LHCN-M2 (cell line): ENCODE results near the gene PDGFC. TPM values are rescaled to one million over a fixed set of nuclear protein-coding genes. Genes with fewer than 3 reads are reported as not detected.

Experiments used
- DNase-seq: peaks from one replicate; pipeline ENCODE4 v3.0.0-alpha.2; 2012; ENCODE audit warnings: low read depth
- total RNA-seq: library from RNA; depleted of rRNA; stranded (reverse); fragments of >200 nt; gene quantifications from 2 replicates; pipeline ENCODE4 v1.2.3, GENCODE V29; 2014

PDGFC gene
- total RNA-seq, 1 experiment from 2014 or later = 89.3 TPM

DNA sequence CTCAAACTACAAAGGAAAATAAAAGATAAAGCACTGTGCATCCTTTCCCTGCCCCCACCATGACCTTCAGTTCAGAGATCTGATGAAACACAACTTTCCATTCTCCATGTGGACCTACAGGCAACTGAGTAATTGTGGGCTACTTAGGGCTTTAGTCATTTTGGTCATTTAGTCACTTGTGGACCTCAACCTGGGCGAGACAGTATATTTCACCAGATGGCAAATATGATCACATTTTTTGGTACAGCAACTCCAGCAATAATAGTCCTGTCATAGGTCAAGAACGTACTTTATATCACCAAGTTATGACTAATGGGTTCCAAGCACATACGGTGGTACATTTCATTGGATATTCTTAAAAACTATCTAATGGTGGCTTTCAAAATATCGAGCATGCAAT is 141.2 kb downstream of the PDGFC start:
- peak; percentile 95 for DNase-seq

DNA sequence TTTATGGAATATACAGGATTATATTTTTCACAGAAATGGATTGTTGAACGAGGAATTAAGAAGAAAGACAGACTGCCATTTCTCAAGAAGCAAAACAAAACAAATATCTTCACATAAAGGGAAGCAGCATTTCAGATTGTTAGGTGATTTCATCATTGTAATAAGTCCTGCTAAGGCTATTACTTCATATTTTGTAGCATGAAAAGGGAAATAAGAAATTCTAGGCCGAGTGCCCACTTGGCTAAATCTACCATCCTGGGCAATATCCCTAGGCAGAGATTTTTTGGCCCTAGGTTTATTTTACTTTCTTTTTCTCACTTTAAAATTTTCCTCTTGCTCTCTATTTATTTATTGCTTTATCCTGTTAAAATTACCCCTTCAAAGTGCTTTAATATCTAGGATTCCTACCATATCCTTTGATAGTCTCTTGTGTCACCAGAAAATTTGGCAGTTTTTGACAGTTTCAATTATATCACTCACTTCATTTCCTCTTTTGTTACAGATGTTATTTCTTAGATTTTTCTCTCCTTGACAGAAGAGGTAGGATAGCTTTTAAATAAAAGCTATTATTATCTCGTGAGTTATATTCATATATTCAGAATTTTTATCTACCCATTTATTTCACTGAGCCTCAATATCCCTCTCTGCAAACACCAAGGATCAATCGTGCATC is 142.3 kb downstream of the PDGFC start:
- DNase-seq = peak; percentile 52

DNA sequence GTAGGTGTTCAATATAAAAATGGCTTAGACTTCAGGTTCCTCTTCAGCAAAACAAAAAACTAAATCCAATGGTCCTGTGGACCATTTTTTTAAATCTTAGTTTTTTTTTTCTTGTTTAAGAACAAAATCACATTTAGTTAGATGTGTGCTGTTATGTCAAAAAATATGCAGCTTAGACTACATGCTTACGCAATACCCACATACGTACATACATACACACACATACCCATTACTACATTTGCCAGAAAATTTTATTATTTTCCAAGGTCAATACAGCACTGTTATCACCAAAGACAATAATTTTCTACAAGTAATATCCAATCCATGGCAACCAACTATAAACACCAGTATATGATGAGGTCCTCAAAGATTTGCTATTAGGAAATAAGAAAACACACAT is 144.1 kb downstream of the PDGFC start:
- DNase-seq = no peak

DNA sequence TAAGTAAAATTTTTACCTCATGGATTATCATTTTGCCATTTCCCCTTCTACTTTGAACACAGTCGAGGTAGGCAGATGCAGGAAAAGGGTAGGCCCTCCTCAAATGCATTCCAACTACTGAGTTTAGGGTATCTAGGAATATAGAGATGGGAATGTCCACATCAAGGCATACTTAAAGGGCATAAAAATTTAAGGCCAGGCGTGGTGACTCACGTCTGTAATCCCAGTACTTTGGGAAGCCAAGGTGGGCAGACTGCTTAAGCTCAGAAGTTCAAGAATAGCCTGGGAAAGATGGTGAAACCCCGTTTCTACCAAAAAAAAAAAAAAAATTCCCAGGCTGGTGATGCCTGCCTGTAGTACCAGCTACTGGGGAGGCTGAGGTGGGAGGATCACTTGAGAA is 146.5 kb downstream of the PDGFC start:
- DNase-seq = no peak

DNA sequence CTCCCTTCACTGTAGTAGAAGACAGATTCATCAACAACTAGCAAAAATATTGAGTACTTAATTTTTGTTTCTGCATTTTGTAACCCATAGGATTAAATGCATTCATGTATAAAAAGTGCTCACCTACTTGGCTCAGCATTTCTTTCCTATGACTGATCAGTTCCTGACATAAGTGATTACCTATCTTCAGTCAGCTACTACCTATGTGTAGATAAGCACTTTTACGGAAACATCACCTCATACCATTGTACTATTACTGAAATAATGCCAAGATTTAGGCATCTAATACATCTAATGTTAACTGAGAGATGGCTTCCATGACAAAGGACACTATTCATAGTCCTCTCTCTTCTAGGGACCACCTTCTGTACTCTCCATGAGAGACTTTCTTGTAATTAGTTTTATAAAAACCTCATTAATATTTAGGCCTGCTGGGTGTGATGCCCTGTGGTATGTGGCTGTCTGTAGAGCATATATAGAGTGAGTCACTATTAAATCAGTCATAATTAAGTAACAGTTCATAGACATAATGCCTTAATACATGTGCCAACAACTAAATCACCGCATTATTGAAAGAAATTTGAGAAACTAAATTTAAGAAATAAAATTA is 147.0 kb downstream of the PDGFC start:
- DNase-seq = no peak

DNA sequence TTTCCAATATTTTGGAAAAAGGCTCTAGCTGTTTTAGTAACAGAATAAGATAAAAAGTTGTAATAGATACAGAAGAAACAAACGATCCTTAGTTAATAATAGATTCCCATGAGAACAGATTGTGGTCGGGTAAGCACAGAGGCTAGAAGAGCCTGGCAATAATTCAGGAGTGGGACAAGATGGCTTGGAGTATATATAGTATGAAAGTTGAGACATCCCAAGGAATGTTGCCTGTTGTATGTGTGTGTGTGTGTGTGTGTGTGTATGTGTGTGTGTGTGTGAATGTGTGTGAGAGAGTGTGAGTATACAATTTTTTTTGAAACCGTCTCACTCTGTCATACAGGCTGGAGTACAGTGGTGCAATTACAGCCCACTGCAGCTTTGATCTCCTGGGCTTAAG is 150.7 kb downstream of the PDGFC start:
- peak; percentile 56 for DNase-seq

DNA sequence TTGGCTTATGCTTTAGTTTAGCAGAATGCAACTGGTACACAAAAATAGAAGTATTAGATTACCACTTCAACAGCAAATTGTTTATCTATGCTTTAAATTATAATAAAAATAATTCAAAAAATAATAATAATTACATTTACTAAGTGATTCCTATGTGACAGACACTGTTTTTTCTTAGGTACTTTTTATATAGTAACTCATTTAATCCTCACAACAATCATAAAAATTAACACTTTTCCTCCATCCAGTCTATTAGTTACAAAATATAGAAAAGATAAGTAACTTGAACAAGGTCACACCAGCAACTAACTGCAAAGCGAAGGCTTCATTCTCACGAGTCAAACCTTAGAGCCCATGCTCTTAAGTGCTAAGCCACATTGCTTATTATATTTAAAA is 155.2 kb downstream of the PDGFC start:
- DNase-seq = no peak

DNA sequence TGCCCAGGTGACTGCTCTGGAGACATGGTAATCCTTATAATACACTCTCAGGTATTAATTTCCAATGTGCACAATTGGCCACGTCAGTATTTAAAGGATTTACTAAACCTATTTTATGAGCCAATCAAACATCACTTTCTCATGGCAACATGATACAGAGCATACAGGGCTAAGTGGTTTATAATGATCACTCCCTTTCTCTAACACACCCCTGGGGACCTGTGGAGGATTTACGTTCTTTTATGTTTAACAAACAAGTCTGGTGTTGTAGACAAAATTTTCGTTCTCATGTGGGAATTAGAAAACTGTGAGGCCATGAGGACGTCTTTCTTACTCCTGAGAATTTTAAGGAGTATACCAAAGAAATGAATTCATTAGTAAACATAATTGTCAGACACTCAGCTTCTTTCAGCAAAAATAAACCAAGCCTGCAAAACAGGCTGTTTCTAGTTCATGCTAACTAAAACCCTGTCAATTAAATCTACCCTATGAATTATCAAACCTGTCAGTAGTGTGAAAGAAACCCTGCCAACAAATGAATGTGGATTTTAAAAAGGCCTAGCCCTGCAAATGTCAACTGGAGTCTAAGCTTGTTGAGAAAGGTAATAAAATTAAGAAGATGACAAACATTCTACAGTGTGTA is 155.8 kb downstream of the PDGFC start:
- DNase-seq = no peak

DNA sequence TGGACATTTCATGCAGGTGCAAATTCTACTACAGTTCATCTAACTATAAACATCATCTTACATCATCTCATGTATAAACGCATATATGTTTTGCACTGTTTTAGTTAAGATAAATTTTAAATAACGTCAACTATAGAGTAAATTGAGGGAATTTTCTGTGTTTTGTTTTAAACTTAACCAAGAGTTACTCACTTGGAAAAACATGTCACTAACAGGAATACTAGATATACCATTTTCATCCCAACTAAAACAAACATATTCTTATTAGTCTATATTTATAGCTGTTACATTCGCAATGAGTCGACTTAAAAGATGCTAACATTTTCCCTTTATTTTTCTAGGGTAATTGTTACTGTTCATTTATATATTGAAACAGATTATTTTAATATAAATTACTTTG is 159.6 kb downstream of the PDGFC start:
- no peak for DNase-seq

DNA sequence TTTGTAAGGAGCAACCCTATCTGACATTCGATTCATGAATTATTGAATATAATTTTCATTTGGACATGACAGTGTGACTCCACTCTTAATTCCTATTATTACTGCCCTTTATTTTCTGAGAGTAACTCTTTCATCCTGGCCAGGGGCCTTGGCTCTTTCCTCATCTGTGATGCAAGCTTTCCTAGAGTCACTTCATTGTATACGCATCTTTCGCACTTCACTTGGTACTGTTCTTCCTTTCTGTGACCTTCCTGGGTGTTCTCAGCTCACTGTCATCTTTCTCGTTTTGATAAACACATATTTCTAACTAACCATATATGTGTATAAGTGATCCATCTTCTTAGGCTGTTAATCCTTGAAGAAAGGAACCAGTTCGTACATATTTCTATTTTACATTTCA is 160.3 kb downstream of the PDGFC start:
- DNase-seq = no peak

DNA sequence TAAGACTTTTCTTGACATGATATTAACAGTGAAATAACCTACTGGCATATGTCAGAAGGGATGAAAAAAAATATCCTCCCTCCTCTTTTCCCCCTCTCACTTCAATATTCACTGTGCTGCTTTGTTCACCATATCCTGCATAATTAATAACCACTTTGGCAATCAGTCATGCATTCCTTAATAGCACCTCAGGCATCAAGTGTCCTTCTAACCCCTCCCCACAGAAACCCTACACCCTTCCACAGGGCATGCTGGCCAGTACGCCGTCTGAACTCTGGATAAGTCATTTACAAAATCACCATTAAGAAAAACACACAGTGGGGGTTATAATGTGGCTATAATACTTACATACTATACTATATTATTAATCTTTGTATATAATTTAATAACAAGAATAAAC is 165.9 kb downstream of the PDGFC start:
- peak; percentile 34 for DNase-seq

DNA sequence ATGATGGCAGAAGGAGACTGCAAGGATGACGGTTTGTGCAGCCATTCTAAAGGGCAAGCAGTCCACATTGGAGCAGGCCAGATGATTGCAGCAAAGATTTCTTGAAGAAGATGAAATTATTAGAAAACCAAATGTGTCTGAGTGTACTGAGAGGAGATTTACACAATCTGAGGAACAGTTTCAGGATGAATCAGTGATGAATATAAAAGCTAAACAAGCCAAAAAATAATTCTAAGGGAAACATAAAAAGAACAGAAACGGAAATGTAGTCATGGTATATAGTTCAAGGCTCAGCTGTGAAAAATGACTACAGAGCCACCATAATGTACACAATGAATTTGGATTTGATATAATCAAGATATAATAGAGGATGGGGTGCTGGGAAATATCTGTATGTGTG is 168.5 kb downstream of the PDGFC start:
- peak; percentile 37 for DNase-seq

DNA sequence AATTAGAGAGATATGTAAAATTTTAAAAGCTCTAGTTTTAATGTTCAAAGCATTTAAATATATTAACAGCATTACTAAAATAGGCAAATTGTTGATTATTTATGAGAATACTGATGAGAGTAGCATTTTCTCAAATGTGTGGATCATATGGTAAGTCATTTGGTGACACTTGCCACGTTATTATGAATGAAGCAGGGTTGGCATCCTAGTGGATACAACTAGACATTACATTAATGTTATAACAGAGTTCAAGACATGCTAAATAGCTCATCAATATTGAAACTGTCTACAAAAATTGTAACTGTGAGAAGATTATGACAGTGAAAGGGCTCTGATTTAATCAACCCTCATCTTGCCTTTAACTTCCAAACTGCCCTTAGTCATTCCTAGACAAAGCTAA is 171.1 kb downstream of the PDGFC start:
- DNase-seq = no peak

DNA sequence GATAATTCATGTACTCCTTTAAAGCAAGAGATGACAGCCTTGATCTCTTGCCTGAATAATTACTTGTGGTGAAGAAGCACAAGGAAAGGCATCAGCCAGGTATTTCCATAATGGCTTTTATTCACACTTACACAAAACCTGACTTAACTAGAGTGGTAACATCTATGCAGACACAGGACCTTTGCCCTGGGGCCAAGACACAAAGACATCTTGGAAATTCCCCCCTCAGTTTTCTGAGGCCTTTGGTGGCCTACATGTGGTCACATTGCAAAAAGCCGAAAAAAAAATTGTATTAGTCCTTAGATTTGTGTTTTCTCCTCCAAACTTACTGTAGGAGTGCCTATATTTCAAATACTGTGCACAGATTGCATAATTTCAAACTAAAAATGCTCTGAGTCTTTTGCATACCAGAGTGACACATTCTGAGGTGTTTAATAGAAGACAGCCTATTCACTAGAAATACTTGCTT is 172.4 kb downstream of the PDGFC start:
- peak; percentile 55 for DNase-seq

DNA sequence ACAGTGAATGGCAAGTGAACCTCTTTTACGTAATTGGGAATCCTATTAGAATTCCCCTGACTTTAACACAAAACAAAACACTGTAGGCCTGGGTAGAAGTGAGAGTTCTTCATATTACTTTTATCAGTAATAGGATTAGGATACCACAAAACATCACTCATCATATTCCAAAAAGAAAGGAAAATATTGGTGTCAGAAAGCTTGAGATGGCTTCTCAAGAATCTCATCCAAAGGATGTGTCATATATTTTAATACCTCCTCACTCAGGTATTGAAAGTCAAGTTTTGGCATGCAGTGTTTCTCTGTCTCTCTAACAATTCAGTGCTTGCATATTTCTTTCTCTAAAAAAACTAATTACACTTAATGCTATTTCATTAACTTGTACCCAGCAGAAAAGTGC is 173.2 kb downstream of the PDGFC start:
- DNase-seq = no peak

DNA sequence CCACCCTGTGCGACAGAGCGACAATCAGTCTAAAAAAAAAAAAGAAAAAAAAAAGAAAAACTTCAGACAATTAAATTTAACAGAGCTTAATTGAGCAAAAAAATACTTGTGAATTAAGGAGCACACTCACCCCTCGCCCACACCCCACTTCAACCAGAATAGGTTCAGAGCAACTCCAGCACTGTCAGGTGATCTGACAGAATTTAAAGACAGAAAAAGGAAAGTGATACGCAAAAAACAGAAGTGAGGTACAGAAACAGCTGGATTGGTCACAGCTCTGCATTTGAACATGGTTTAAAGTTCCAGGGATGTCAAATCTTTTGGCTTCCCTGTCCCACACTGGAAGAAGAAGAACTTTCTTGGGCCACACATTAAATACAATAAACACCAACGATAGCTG is 174.4 kb downstream of the PDGFC start:
- DNase-seq = no peak

DNA sequence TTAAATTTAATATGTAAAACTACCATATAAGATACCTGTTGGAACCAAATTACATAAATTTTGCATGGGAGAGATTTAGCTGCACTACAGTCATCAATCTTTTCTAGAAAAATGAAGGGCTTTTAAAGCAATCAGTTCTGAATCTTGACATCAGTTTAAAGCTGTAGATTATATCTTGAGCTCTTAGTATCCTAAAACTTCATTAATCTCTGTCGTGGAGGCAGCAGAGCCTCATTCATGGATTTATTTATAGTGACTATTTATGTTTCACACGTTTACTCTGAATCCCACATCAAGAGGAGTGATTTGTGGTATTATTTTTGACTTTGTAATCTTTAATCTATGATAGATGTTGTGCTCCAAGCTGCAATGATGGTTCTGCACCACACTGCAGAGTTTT is 175.9 kb downstream of the PDGFC start:
- no peak for DNase-seq

DNA sequence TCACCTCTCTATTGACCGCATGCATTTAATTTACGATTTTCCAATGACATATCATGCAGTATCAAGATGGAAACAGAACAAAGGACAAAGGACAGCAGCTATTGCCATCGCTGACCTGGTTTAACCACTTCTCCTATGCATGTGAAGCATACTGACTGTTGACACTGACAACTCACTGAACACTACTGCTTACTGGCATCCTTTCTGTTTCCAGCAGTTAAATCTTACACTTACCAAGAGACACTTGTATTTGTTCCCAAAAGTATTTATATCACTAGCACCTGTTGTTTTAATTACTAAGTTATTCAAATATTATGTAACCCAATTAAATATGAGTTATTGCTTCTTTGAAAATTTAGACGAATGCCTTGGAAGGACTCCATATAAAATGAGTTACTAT is 176.7 kb downstream of the PDGFC start:
- no peak for DNase-seq

DNA sequence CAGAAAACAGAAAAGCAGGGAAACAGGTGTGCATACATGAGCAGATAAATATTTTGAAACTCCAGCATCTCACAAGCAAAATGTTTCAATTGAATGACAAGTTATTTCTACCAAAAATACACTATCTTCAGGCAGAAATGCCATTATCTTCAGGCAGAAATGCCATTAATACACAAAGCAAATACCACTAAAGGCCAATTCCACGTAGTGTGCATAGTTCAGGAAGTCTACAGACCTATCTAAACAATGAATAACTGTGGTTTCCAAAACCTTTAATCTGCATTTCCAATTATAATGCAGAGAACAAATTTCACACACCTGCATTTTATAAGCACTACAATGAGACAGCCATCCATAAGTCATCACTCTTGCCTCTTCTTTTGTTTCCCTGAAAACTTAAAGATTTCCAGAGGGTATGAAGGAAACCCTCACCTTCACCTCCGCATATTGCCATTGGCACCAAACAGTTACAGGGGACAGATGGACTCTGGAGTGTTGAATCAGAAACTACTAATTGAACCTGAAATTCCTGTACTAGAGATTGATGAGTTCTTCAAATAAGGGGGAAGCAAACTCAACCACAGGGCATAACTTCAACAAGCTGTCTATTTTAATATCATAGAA is 179.0 kb downstream of the PDGFC start:
- no peak for DNase-seq

DNA sequence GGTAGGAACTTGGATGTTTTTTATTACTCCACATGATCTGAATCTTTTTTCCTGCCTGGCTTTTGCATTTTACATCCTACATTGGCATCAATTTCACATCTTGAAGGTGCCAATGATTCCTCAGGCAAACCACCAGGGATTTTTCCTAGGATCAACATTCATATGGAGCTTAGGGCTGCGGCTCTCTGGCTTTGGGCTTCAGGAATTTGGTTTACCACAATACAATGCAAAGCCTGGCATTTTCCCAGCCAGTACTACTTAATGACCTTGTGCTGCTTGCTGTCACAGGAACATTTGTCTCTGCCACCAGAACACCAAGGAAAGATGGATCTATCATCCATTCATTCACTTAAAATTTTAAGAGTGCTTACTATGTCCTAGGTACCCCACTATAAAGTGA is 180.7 kb downstream of the PDGFC start:
- peak; percentile 90 for DNase-seq

DNA sequence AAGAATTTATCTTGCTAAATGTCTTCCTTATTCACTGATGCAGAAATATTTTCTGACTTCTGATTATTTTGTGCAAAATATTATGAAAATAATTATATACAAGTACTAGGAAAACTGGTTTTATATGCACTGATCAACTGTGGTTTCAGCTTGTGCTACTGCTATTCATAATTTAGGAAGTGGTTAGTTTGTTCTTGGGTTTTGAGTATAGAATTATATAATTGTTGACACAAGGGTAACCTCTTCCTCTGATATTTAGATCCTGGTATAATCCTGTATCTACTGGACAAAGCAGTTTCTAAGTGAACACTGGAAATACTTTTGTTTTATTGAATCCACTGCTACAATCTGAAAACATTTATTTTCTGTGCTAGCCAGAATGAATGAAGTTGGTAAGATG is 182.8 kb downstream of the PDGFC start:
- no peak for DNase-seq

DNA sequence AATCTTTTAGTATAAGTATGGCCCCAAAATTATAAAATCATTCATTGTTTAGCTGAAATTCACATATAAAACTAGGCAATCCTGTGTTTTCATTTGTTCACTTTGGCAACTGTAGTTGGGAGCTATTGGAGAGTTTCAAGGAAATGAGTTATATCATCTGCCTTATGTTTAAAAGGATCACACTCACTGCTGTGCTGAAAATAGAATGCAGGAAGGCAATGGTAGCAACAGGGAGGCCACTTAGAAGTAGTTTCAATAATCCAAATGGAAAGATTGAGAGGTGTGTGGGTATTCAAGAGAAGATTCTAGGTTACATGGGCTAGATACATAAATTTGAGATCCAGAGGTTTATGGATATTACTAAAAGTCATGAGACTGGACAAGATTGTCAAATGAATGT is 184.9 kb downstream of the PDGFC start:
- DNase-seq = no peak

DNA sequence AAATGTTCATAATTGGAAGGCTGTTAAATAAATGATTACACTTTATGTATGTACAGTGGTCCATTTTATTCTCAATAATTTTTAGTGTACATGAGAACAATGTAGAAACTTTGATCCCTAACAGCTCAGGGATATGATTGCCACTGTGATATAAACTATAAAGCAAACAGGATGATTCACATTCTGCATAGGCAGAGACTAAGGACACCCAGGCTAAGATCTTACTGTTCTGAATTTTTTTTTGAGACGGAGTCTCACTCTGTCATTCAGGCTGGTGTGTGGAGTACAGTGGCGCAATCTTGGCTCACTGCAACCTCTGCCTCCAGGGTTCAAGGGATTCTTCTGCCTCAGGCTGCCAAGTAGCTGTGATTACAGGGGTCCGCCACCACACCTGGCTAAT is 186.6 kb downstream of the PDGFC start:
- no peak for DNase-seq
